ENCODE results near the gene ERVFRD-1. TPM values are rescaled to one million over a fixed set of nuclear protein-coding genes. Genes with fewer than 3 reads are reported as not detected.
"Not testable (repeated sequence)": the region's sequence is repeated elsewhere in the genome, so short reads cannot be mapped to it uniquely, and the experiment has no call there.

Gene ERVFRD-1
- total and polyA plus RNA-seq, 5 donors: 0.05 to 0.09 (median 0.09) TPM; not detected in 2

- H3K27ac ChIP-seq (ENCODE audit: low read length); intact Hi-C loops (cut with DNase I); H3K4me3 ChIP-seq (ENCODE audit: low read length); H3K9me3 ChIP-seq (ENCODE audit: control insufficient read depth, low read length); H3K27me3 ChIP-seq (ENCODE audit: control insufficient read depth, insufficient read depth); H3K4me1 ChIP-seq (ENCODE audit: control insufficient read depth, insufficient read depth, low read length); DNase-seq; ATAC-seq: not testable (repeated sequence)
- WGBS: 89% methylated on average over 47 of the region's 47 CpGs
Measured at GRCh38 chr6:11087141-11087812, 24.2 kb downstream of the ERVFRD-1 start.

- 46% methylated on average over 3 of the region's 3 CpGs for WGBS
- no peaks in the 10 kb centered on the region for H3K9me3 ChIP-seq (ENCODE audit: control insufficient read depth, low read length)
- no peak for ATAC-seq
- H3K4me3 ChIP-seq (ENCODE audit: low read length): no peak overlapping the region
- no peaks in the 10 kb centered on the region for H3K27me3 ChIP-seq (ENCODE audit: control insufficient read depth, insufficient read depth)
- H3K27ac ChIP-seq (ENCODE audit: low read length): no peak overlapping the region
- H3K4me1 ChIP-seq (ENCODE audit: control insufficient read depth, insufficient read depth, low read length): no peaks in the 10 kb centered on the region
- DNase-seq: no peak
- intact Hi-C loops (cut with DNase I): no loop called here
Measured at GRCh38 chr6:11085758-11086435, 25.6 kb downstream of the ERVFRD-1 start.

- no peak overlapping the region for H3K27ac ChIP-seq (ENCODE audit: low read length)
- no peak overlapping the region for H3K4me3 ChIP-seq (ENCODE audit: low read length)
- intact Hi-C loops (cut with DNase I): no loop called here
- H3K9me3 ChIP-seq (ENCODE audit: control insufficient read depth, low read length): no peaks in the 10 kb centered on the region
- H3K4me1 ChIP-seq (ENCODE audit: control insufficient read depth, insufficient read depth, low read length): no peaks in the 10 kb centered on the region
- WGBS: 86% methylated on average over 5 of the region's 5 CpGs
- ATAC-seq: no peak
- DNase-seq: no peak
- H3K27me3 ChIP-seq (ENCODE audit: control insufficient read depth, insufficient read depth): no peaks in the 10 kb centered on the region
Measured at GRCh38 chr6:11083956-11084355, 27.6 kb downstream of the ERVFRD-1 start.

GRCh38 chr6:11083491-11083890 lies 28.0 kb downstream of the ERVFRD-1 start:
- WGBS: 74% methylated on average over 4 of the region's 4 CpGs
- ATAC-seq: no peak
- intact Hi-C loops (cut with DNase I): no loop called here
- Histone ChIP-seq H3K4me1 (ENCODE audit: control insufficient read depth, insufficient read depth, low read length) (no peaks in the 10 kb centered on the region), H3K27me3 (ENCODE audit: control insufficient read depth, insufficient read depth) (no peaks in the 10 kb centered on the region), H3K9me3 (ENCODE audit: control insufficient read depth, low read length) (no peaks in the 10 kb centered on the region), H3K4me3 (ENCODE audit: low read length) (no peak overlapping the region), H3K27ac (ENCODE audit: low read length) (no peak overlapping the region)
- DNase-seq: no peak

GRCh38 chr6:11080296-11080695 lies 31.2 kb downstream of the ERVFRD-1 start:
- H3K4me3 ChIP-seq (ENCODE audit: low read length): no peak overlapping the region
- H3K27me3 ChIP-seq (ENCODE audit: control insufficient read depth, insufficient read depth): no peaks in the 10 kb centered on the region
- intact Hi-C loops (cut with DNase I): no loop called here
- no peaks in the 10 kb centered on the region for H3K9me3 ChIP-seq (ENCODE audit: control insufficient read depth, low read length)
- H3K27ac ChIP-seq (ENCODE audit: low read length): no peak overlapping the region
- no peak for DNase-seq
- H3K4me1 ChIP-seq (ENCODE audit: control insufficient read depth, insufficient read depth, low read length): no peaks in the 10 kb centered on the region
- 70% methylated on average over 3 of the region's 3 CpGs for WGBS
- no peak for ATAC-seq

GRCh38 chr6:11078266-11078665 lies 33.3 kb downstream of the ERVFRD-1 start:
- Histone ChIP-seq H3K4me1 (ENCODE audit: control insufficient read depth, insufficient read depth, low read length) (no peaks in the 10 kb centered on the region), H3K4me3 (ENCODE audit: low read length) (no peak overlapping the region), H3K9me3 (ENCODE audit: control insufficient read depth, low read length) (no peaks in the 10 kb centered on the region), H3K27ac (ENCODE audit: low read length) (no peak overlapping the region), H3K27me3 (ENCODE audit: control insufficient read depth, insufficient read depth) (no peaks in the 10 kb centered on the region)
- WGBS: 90% methylated on average over 4 of the region's 4 CpGs
- intact Hi-C loops (cut with DNase I): no loop called here
- ATAC-seq (no peak), DNase-seq (no peak)

- H3K27me3 ChIP-seq (ENCODE audit: control insufficient read depth, insufficient read depth): no peaks in the 10 kb centered on the region
- no peak overlapping the region for H3K27ac ChIP-seq (ENCODE audit: low read length)
- WGBS: 73% methylated on average over 2 of the region's 2 CpGs
- H3K4me3 ChIP-seq (ENCODE audit: low read length): no peak overlapping the region
- no peak for DNase-seq
- intact Hi-C loops (cut with DNase I): no loop called here
- H3K4me1 ChIP-seq (ENCODE audit: control insufficient read depth, insufficient read depth, low read length): no peaks in the 10 kb centered on the region
- H3K9me3 ChIP-seq (ENCODE audit: control insufficient read depth, low read length): no peaks in the 10 kb centered on the region
- no peak for ATAC-seq
Measured at GRCh38 chr6:11076540-11076939, 35.0 kb downstream of the ERVFRD-1 start.

GRCh38 chr6:11072101-11072500 lies 39.4 kb downstream of the ERVFRD-1 start:
- intact Hi-C loops (cut with DNase I): no loop called here
- H3K4me3 ChIP-seq (ENCODE audit: low read length): no peak overlapping the region
- H3K27me3 ChIP-seq (ENCODE audit: control insufficient read depth, insufficient read depth): no peaks in the 10 kb centered on the region
- no peak for DNase-seq
- no peak overlapping the region for H3K27ac ChIP-seq (ENCODE audit: low read length)
- 89% methylated on average over 4 of the region's 4 CpGs for WGBS
- no peaks in the 10 kb centered on the region for H3K4me1 ChIP-seq (ENCODE audit: control insufficient read depth, insufficient read depth, low read length)
- ATAC-seq: no peak
- no peaks in the 10 kb centered on the region for H3K9me3 ChIP-seq (ENCODE audit: control insufficient read depth, low read length)

GRCh38 chr6:11069760-11070159 lies 41.8 kb downstream of the ERVFRD-1 start:
- DNase-seq: no peak
- no peak overlapping the region for H3K27ac ChIP-seq (ENCODE audit: low read length)
- no peak overlapping the region for H3K4me3 ChIP-seq (ENCODE audit: low read length)
- intact Hi-C loops (cut with DNase I): loop anchor here (5.0 kb wide), 1 partner anchor 117 kb away; no protein-coding TSS in a partner anchor
- 58% methylated on average over 2 of the region's 2 CpGs for WGBS
- no peak for ATAC-seq
- H3K9me3 ChIP-seq (ENCODE audit: control insufficient read depth, low read length): no peaks in the 10 kb centered on the region
- no peaks in the 10 kb centered on the region for H3K4me1 ChIP-seq (ENCODE audit: control insufficient read depth, insufficient read depth, low read length)
- no peaks in the 10 kb centered on the region for H3K27me3 ChIP-seq (ENCODE audit: control insufficient read depth, insufficient read depth)

- DNase-seq: no peak
- no peak for ATAC-seq
- 52% methylated on average over 2 of the region's 2 CpGs for WGBS
- intact Hi-C loops (cut with DNase I): loop anchor here (5.0 kb wide), 1 partner anchor 115 kb away; no protein-coding TSS in a partner anchor
- Histone ChIP-seq H3K4me3 (ENCODE audit: low read length) (no peak overlapping the region), H3K4me1 (ENCODE audit: control insufficient read depth, insufficient read depth, low read length) (no peaks in the 10 kb centered on the region), H3K9me3 (ENCODE audit: control insufficient read depth, low read length) (no peaks in the 10 kb centered on the region), H3K27ac (ENCODE audit: low read length) (no peak overlapping the region), H3K27me3 (ENCODE audit: control insufficient read depth, insufficient read depth) (no peaks in the 10 kb centered on the region)
Measured at GRCh38 chr6:11067348-11067747, 44.2 kb downstream of the ERVFRD-1 start.

- Histone ChIP-seq H3K4me3 (ENCODE audit: low read length) (no peak overlapping the region), H3K9me3 (ENCODE audit: control insufficient read depth, low read length) (no peaks in the 10 kb centered on the region), H3K27me3 (ENCODE audit: control insufficient read depth, insufficient read depth) (no peaks in the 10 kb centered on the region), H3K27ac (ENCODE audit: low read length) (no peak overlapping the region), H3K4me1 (ENCODE audit: control insufficient read depth, insufficient read depth, low read length) (no peaks in the 10 kb centered on the region)
- intact Hi-C loops (cut with DNase I): loop anchor here (5.0 kb wide), 1 partner anchor 114 kb away; no protein-coding TSS in a partner anchor
- DNase-seq: no peak
- 94% methylated on average over 6 of the region's 6 CpGs for WGBS
- ATAC-seq: no peak
Measured at GRCh38 chr6:11066505-11067347, 44.8 kb downstream of the ERVFRD-1 start.
